HCT116 (cell line): Measurements from ENCODE around the gene TRPM3.

Experiments
- CTCF ChIP-seq, 3 experiments: fragments of 200-600 bp in 1 of 3; sonication (generic) in 1 of 3; IDR thresholded peaks in 2 of 3; conservative IDR thresholded peaks in 1 of 3; 2 replicates each; pipeline ENCODE4 v1.5.1; 2012 to 2017; ENCODE audit warnings: low read depth in 2 of 3, low read length in 2 of 3, antibody characterized with exemption in 1 of 3, borderline replicate concordance in 1 of 3, control low read depth in 1 of 3, mild to moderate bottlenecking in 1 of 3, mixed read lengths in 1 of 3, mixed run types in 1 of 3, moderate library complexity in 1 of 3; ENCODE audit not compliant: insufficient read depth in 1 of 3
- EZH2 ChIP-seq: fragments of 200-600 bp; sonication (generic); IDR thresholded peaks from 2 replicates; pipeline ENCODE4 v1.6.1; 2017; ENCODE audit warnings: antibody characterized with exemption, mixed run types
- POLR2A ChIP-seq: IDR thresholded peaks from 2 replicates; pipeline ENCODE4 v1.7.0; 2011; ENCODE audit warnings: borderline replicate concordance; ENCODE audit not compliant: insufficient read depth, insufficient read length; ENCODE audit errors: extremely low read depth
- POLR2AphosphoS5 ChIP-seq: IDR thresholded peaks from 2 replicates; pipeline ENCODE4 v1.6.1; 2011; ENCODE audit warnings: mild to moderate bottlenecking, low read depth, low read length, moderate library complexity
- RAD21 ChIP-seq: IDR thresholded peaks from 2 replicates; pipeline ENCODE4 v1.6.1; 2012; ENCODE audit warnings: low read depth, mild to moderate bottlenecking
- ZNF274 ChIP-seq: fragments of 200-500 bp; sonication (Bioruptor generic); IDR thresholded peaks from 2 replicates; pipeline ENCODE4 v1.6.1; 2014; ENCODE audit warnings: mild to moderate bottlenecking, low read depth, low read length, inconsistent platforms

- TF ChIP-seq CTCF (IDR thresholded peaks at IDR 0.05 in 2 of 3, conservative IDR thresholded peaks at IDR 0.05 in 1 of 3; ENCODE audit: borderline replicate concordance in 1 of 3, insufficient read depth in 1 of 3, low read depth in 2 of 3, low read length in 2 of 3) = no peak
- TF ChIP-seq EZH2 = no peak
- no peak for TF ChIP-seq POLR2A
- TF ChIP-seq POLR2AphosphoS5 = no peak
- no peak for TF ChIP-seq RAD21
- no peak for TF ChIP-seq ZNF274
Observed at GRCh38 chr9:70986984-70987383, 134.4 kb downstream of the TRPM3 start.
